Choroid plexus epithelial cell (primary cell): ENCODE measurements around the gene CYP27C1.
A peak's percentile ranks its signal among the peaks of the same experiment; 100 is the strongest.
"Not testable (repeated sequence)": the region's sequence is repeated elsewhere in the genome, so short reads cannot be mapped to it uniquely, and the experiment has no call there.

Experiments used
- DNase-seq: peaks from one replicate; pipeline ENCODE4 v3.0.0-alpha.2; 2010; ENCODE audit warnings: low read depth
- H3K4me3 ChIP-seq: 2 replicates; pipeline ENCODE4 v1.5.1; 2011; ENCODE audit warnings: low read depth, mild to moderate bottlenecking, control low read depth, low read length, moderate library complexity
- CTCF ChIP-seq: conservative IDR thresholded peaks from 2 replicates; pipeline ENCODE4 v1.5.1; 2011; ENCODE audit warnings: low read depth, mild to moderate bottlenecking, control low read depth, inconsistent platforms, low read length, moderate library complexity

Gene CYP27C1

DNA sequence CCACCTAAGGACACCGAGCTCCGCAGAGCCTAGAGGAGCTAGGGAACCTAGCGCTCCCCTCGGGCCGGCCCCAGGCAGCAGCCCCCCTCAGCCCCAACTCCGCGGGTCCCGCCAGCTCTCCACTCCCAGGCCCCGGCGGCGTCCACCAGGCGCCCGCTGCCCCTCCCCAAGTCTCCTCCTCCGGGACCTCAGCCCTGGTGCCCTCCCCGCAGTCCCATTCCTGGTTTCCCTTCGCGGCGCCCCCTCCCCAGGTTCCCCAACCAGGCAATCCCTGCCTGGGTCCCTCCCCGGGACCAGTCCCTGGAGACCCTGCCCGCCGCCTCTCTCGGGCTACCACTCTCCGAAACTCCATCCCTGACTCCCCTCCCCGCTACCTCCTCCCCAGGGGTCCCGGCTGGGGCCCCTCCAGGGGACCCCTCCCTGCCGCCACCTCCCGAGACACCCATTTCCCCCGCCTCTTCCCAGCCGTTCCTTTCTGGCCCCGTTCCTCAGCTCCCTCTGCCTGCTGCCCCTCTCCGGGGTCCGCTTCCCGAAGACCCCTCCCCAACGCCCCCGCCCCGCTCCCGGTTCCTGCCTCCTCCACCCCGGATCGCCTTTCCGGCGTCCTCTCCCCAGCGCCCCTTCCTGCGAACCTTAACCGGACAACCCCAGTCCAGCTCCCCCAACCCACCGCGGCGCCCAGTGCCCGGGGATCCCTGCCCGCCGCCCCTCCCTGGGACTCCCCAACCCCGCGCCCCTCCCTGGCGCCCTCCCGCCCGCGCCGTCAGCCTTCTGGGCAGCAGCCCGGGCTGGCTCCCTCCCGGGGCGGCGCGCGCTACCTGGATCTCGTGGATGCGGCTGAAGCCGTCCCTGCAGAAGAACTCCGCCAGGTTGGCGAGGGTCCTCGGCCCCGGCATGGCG lies 678 bp downstream of the CYP27C1 start:
- peak overlapping the region; percentile 53 for H3K4me3 ChIP-seq
- DNase-seq: peak; percentile 4
- no peak for TF ChIP-seq CTCF

DNA sequence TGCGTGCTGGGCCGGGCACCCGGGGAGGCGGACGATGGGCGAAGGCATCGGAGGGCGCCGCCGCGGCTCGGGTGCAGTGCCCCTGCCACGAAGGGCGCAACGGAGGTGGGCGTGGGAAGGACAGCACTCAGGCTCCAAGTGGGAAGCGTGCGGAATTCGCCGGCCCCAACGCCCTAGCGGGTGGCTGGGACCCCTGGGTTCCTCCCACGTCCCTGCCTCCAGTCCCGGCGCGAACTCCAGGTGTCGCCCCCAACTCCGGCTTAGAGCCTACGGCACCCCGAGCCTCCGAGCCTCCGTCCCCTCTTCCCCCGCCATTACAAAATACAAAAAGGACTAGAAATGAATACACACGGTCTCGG lies 1.3 kb downstream of the CYP27C1 start:
- no peak for TF ChIP-seq CTCF
- DNase-seq: no peak
- H3K4me3 ChIP-seq: peak overlapping the region; percentile 53

- H3K4me3 ChIP-seq: no peak overlapping the region
- DNase-seq: no peak
- TF ChIP-seq CTCF: no peak
These were observed 2.4 kb downstream of the CYP27C1 start for GRCh38 chr2:127217470-127218325.

DNA sequence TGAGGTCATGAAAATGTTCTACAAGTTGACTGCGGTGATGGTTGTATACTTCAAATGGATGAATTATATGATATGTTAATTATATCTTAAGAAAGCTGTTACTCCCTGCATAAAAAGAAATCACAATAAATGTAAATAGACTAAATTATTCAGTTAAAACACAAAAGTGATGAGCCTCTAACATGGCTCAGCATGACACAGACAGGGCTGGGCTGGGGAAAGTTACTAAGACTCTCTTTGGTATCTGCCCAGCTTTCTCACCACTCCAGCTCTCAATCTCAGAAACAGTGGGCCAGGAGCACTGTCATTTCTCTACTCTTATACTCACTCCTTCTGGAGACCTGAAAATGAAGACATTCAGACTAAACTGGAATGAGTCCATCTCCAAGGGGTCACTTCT lies 3.5 kb downstream of the CYP27C1 start:
- no peak for DNase-seq
- H3K4me3 ChIP-seq: no peak overlapping the region
- TF ChIP-seq CTCF: no peak

DNA sequence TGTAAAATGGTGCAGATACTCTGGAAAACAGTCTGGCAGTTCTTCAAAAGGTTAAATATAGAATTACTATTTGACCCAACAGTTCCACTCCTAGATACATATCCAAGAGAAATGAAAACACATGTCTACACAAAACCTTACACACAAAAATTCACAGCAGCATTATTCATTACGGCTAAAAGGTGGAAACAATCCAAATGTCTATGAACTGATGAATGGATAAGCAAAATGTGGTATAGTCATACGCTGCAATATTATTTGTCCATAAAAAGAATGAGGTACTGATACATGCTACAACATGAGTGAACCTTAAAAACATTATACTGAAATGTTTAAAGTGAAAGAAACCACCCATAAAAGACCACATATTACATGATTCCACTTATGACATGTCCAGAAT lies 4.0 kb downstream of the CYP27C1 start:
- no peak for DNase-seq
- no peak for TF ChIP-seq CTCF
- H3K4me3 ChIP-seq: no peak overlapping the region

DNA sequence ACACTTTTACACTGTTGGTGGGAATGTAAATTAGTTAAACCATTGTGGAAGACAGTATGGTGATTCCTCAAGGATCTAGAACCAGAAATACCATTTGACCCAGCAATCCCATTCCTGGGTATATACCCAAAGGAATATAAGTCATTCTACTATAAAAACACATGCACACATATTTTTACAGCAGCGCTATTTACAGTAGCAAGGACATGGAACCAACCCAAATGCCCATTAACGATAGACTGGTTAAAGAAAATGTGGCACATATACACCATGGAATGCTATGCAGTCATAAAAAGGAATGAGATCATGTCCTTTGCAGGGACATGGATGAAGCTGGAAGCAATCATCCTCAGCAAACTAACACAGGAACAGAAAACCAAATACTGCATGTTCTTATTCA lies 5.9 kb downstream of the CYP27C1 start:
- DNase-seq, H3K4me3 ChIP-seq: not testable (repeated sequence)

GRCh38 chr2:127208313-127208712 lies 11.8 kb downstream of the CYP27C1 start:
- H3K4me3 ChIP-seq: no peak overlapping the region
- peak; percentile 44 for DNase-seq
- TF ChIP-seq CTCF: no peak
